Measurements from ENCODE around the gene MNAT1. TPM values are rescaled to one million over a fixed set of nuclear protein-coding genes. Genes with fewer than 3 reads are reported as not detected.

MNAT1 gene
- total and polyA plus RNA-seq, 12 donors: 13.9 to 35.3 (median 27.2) TPM

GRCh38 chr14:60760209-60760608, 25.6 kb downstream of the MNAT1 start:
- no peak for ATAC-seq
- peaks cover 0 to 40% (median 10%) of the 10 kb centered on the region in 9 donors for H3K4me1 ChIP-seq

DNA sequence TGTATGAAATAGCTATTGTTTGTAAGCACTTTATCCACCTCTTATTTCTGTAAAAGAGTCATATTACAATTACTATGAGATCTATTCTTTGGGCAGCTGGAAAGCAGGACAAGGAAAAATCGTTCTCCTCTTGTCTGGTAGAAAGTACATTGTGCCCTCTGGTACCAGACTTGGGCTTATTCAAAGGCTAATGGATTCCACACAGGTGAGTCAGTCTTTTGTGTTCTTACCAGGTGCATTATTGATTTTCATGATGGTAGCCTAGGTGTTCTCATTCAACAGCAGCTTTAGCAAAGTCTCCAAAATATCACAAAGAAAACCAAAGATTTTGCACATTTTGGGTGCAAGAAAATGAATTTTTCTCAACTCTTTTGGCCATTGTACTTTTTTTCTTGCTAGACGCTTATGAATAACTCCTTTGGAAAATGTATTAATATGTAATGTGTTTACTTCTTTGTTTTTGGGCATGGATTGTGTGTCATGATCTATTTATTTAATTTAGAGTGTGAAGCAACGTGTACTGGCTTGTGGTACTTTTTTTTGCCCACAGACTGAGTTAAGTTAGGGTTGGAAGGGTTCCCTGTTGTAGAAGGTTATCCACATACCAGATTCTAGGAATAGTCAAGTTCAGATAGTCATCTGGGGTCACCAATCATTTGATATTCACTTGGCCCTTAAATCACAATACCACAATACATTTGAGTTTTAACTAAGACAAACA, 26.2 kb downstream of the MNAT1 start:
- DNase-seq (no peak), ATAC-seq (no peak)
- peaks cover 0 to 40% (median 10%) of the 10 kb centered on the region in 9 donors for H3K4me1 ChIP-seq
- no peaks in the 10 kb centered on the region for H3K27me3 ChIP-seq
- WGBS, 2 donors: 78 to 82% methylated on average over 3 of the region's 3 CpGs
- no peak overlapping the region for H3K4me3 ChIP-seq
- TF ChIP-seq CTCF (IDR thresholded peaks at IDR 0.05): no peak
- H3K36me3 ChIP-seq: no peaks in the 10 kb centered on the region
- no peaks in the 10 kb centered on the region for H3K9me3 ChIP-seq
- intact Hi-C loops (cut with DNase I): no loop called here
- H3K27ac ChIP-seq: no peak overlapping the region

More at GRCh38 chr14:60760209-60760608, 25.6 kb downstream of the MNAT1 start:
- intact Hi-C loops (cut with DNase I): no loop called here
- Histone ChIP-seq H3K27me3 (no peaks in the 10 kb centered on the region), H3K27ac (no peak overlapping the region), H3K36me3 (no peaks in the 10 kb centered on the region), H3K9me3 (no peaks in the 10 kb centered on the region), H3K4me3 (no peak overlapping the region)
- no peak for DNase-seq
- TF ChIP-seq CTCF (IDR thresholded peaks at IDR 0.05): no peak
- 93% methylated on average over 1 of the region's 1 CpG for WGBS, 2 donors

DNA sequence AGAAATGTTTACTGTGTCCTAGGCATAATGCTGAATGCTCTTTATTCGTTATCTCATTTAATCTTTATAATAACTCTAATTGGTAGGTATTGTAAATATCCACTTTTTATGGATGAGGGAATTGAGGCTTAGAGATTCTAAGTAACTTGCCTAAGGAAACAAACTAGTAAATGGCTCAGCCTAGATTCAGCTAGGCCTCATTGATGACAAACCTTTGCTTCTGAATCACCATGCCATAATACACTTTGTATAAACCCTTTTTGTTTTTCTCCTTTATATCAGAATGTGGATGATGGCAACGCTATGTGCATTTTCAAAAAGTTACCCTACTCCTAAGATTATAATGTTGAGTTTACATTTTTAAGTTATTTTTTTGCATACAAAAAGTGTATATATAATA, 34.0 kb downstream of the MNAT1 start:
- H3K27me3 ChIP-seq: no peaks in the 10 kb centered on the region
- H3K27ac ChIP-seq: no peak overlapping the region
- H3K4me3 ChIP-seq: no peak overlapping the region
- 96 to 99% methylated on average over 2 of the region's 2 CpGs for WGBS, 2 donors
- no peaks in the 10 kb centered on the region for H3K36me3 ChIP-seq
- no peaks in the 10 kb centered on the region for H3K4me1 ChIP-seq
- ATAC-seq (no peak), DNase-seq (no peak)
- TF ChIP-seq CTCF (IDR thresholded peaks at IDR 0.05): no peak
- no peaks in the 10 kb centered on the region for H3K9me3 ChIP-seq
- intact Hi-C loops (cut with DNase I): no loop called here

GRCh38 chr14:60771117-60771516, 36.6 kb downstream of the MNAT1 start:
- no peaks in the 10 kb centered on the region for H3K27me3 ChIP-seq
- H3K27ac ChIP-seq: no peak overlapping the region
- ATAC-seq (no peak), DNase-seq (no peak)
- H3K4me1 ChIP-seq: peaks cover 0 to 6% (median 0%) of the 10 kb centered on the region in 9 donors
- H3K36me3 ChIP-seq: no peaks in the 10 kb centered on the region
- no peak overlapping the region for H3K4me3 ChIP-seq
- no peak for TF ChIP-seq CTCF (IDR thresholded peaks at IDR 0.05)
- intact Hi-C loops (cut with DNase I): no loop called here
- no peaks in the 10 kb centered on the region for H3K9me3 ChIP-seq
- WGBS, 2 donors: 47 to 50% methylated on average over 2 of the region's 2 CpGs

All from heart right ventricle (tissue), 16 donors.